Measurements from ENCODE around the gene PKP2. TPM values are rescaled to one million over a fixed set of nuclear protein-coding genes. Genes with fewer than 3 reads are reported as not detected.

The PKP2 gene
- total and polyA plus RNA-seq, 7 donors: 2.5 to 7.8 (median 4.0) TPM

- Histone ChIP-seq H3K36me3 (ENCODE audit: insufficient read depth in 1 of 2, low read depth in 1 of 2) (no peaks in the 10 kb centered on the region), H3K27ac (no peak overlapping the region), H3K9me3 (no peaks in the 10 kb centered on the region), H3K27me3 (ENCODE audit: insufficient read depth in 3 of 3, low read length in 2 of 3) (peaks cover 0 to 2% (median 0%) of the 10 kb centered on the region in 3 donors), H3K4me1 (no peaks in the 10 kb centered on the region), H3K4me3 (no peak overlapping the region)
- intact Hi-C loops (cut with DNase I): loop anchor here (2.0 to 5.0 kb wide), 2 partner anchors 162 kb away; partner anchors contain the start of gene YARS2 (in 1 of the 2)
- ATAC-seq: peak in 1 of 4 donors; percentile 58
- 51% methylated on average over 11 of the region's 11 CpGs for WGBS, 3 donors
- peak; percentile 43 for TF ChIP-seq CTCF (IDR thresholded peaks at IDR 0.05)
- no peak for DNase-seq
Observed at GRCh38 chr12:32918890-32919801, 22.6 kb upstream of the PKP2 start.

GRCh38 chr12:32917094-32917611 is 20.6 kb upstream of the PKP2 start:
- Histone ChIP-seq H3K27me3 (ENCODE audit: insufficient read depth in 3 of 3, low read length in 2 of 3) (peaks cover 0 to 2% (median 0%) of the 10 kb centered on the region in 3 donors), H3K4me3 (no peak overlapping the region), H3K9me3 (no peaks in the 10 kb centered on the region), H3K27ac (no peak overlapping the region), H3K4me1 (no peaks in the 10 kb centered on the region), H3K36me3 (ENCODE audit: insufficient read depth in 1 of 2, low read depth in 1 of 2) (no peaks in the 10 kb centered on the region)
- TF ChIP-seq CTCF (IDR thresholded peaks at IDR 0.05): no peak
- intact Hi-C loops (cut with DNase I): loop anchor here in 1 of 2 donors (5.0 kb wide), 1 partner anchor 160 kb away; the partner anchor contains the start of gene YARS2
- DNase-seq (no peak), ATAC-seq (no peak)

- Histone ChIP-seq H3K9me3 (no peaks in the 10 kb centered on the region), H3K4me1 (no peaks in the 10 kb centered on the region), H3K4me3 (no peak overlapping the region), H3K27ac (no peak overlapping the region), H3K36me3 (ENCODE audit: insufficient read depth in 1 of 2, low read depth in 1 of 2) (no peaks in the 10 kb centered on the region), H3K27me3 (ENCODE audit: insufficient read depth in 3 of 3, low read length in 2 of 3) (no peaks in the 10 kb centered on the region)
- WGBS, 3 donors: 89 to 90% (median 90%) methylated on average over 10 of the region's 10 CpGs
- DNase-seq (no peak), ATAC-seq (no peak)
- no peak for TF ChIP-seq CTCF (IDR thresholded peaks at IDR 0.05)
- intact Hi-C loops (cut with DNase I): no loop called here
Observed at GRCh38 chr12:32907898-32908476, 11.4 kb upstream of the PKP2 start.

GRCh38 chr12:32907166-32907565 is 10.6 kb upstream of the PKP2 start:
- intact Hi-C loops (cut with DNase I): no loop called here
- DNase-seq (no peak), ATAC-seq (no peak)
- Histone ChIP-seq H3K4me1 (no peaks in the 10 kb centered on the region), H3K36me3 (ENCODE audit: insufficient read depth in 1 of 2, low read depth in 1 of 2) (no peaks in the 10 kb centered on the region), H3K9me3 (no peaks in the 10 kb centered on the region), H3K4me3 (no peak overlapping the region), H3K27ac (no peak overlapping the region), H3K27me3 (ENCODE audit: insufficient read depth in 3 of 3, low read length in 2 of 3) (no peaks in the 10 kb centered on the region)
- 67 to 73% (median 72%) methylated on average over 2 of the region's 2 CpGs for WGBS, 3 donors
- no peak for TF ChIP-seq CTCF (IDR thresholded peaks at IDR 0.05)

All from psoas muscle (tissue), 8 donors.